HL-60 (cell line): Measurements from ENCODE around the gene ZP1.

Experiments
- REST ChIP-seq: IDR thresholded peaks from 2 replicates; pipeline ENCODE4 v1.6.1; 2012; ENCODE audit warnings: low read depth; ENCODE audit not compliant: insufficient replicate concordance
- TF ChIP-seq, protein P1 (sequence below): IDR thresholded peaks from one replicate; pipeline ENCODE4 v1.5.1; 2011; ENCODE audit warnings: low read length, control low read depth, inconsistent platforms; ENCODE audit not compliant: insufficient read depth

DNA sequence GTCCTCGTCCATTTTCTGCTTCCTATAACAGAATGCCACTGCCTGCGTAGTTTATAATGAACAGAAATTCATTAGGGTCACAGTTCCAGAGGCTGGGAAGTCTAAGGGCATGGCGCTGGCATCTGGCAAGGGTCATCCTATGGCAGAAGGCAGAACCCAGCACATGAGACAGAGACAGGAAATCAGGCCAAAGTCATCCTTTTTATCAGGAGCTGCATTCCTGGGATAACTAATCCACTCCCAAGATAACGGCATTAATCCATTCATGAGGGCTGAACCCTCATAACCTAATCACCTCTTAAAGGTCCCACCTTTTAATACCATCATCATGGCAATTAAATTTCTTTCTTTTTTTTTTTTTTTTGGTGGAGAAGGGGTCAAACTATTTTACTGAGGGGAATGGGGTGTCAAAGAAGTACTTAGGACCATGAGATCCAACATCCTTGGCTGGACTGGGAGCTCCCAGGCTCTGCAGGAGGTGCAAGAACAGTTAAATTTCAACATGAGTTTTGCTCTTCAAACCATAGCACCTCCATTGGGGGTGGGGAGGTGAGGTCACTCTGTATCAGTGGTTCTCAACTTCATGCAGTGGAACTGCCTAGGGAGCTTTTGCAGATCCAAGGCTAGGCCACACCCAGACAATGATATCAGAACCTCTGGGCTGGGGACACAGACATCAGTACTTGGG is 51.1 kb downstream of the ZP1 start:
- TF ChIP-seq, protein P1, sequence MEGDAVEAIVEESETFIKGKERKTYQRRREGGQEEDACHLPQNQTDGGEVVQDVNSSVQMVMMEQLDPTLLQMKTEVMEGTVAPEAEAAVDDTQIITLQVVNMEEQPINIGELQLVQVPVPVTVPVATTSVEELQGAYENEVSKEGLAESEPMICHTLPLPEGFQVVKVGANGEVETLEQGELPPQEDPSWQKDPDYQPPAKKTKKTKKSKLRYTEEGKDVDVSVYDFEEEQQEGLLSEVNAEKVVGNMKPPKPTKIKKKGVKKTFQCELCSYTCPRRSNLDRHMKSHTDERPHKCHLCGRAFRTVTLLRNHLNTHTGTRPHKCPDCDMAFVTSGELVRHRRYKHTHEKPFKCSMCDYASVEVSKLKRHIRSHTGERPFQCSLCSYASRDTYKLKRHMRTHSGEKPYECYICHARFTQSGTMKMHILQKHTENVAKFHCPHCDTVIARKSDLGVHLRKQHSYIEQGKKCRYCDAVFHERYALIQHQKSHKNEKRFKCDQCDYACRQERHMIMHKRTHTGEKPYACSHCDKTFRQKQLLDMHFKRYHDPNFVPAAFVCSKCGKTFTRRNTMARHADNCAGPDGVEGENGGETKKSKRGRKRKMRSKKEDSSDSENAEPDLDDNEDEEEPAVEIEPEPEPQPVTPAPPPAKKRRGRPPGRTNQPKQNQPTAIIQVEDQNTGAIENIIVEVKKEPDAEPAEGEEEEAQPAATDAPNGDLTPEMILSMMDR = no peak
- TF ChIP-seq REST = no peak
